AG04450 (cell line): Measurements from ENCODE around the gene LAYN. TPM values are rescaled to one million over a fixed set of nuclear protein-coding genes. Genes with fewer than 3 reads are reported as not detected.

ENCODE experiments used
- CTCF ChIA-PET: fragments of 300-600, 350-600 bp; formaldehyde crosslinking; extraction: SDS; loops from one replicate; lab custom pipeline; 2022; ENCODE audit warnings: antibody characterized with exemption, inconsistent platforms; lab: Charles Lee
- POLR2A ChIA-PET: fragments of 350-600 bp; formaldehyde crosslinking; extraction: SDS; loops from one replicate; lab custom pipeline; 2021; ENCODE audit warnings: antibody characterized with exemption, inconsistent platforms; lab: Yijun Ruan, JAX
- DNase-seq: peaks from one replicate; pipeline ENCODE4 v3.0.0-alpha.2; 2011; ENCODE audit warnings: low read depth, low spot score
- H3K27ac ChIP-seq: one replicate; pipeline ENCODE4 v1.5.1; 2012; ENCODE audit warnings: low read depth, low read length, control low read depth
- H3K27me3 ChIP-seq: one replicate; pipeline ENCODE4 v1.6.0; 2012; ENCODE audit warnings: low read length; ENCODE audit not compliant: control insufficient read depth, insufficient read depth
- H3K4me3 ChIP-seq: 2 replicates; pipeline ENCODE4 v1.5.1; 2011; ENCODE audit warnings: mild to moderate bottlenecking, low read depth, low read length, control low read depth
- H3K9me3 ChIP-seq: 2 replicates; pipeline ENCODE4 v1.5.1; 2012; ENCODE audit warnings: low read length; ENCODE audit not compliant: control insufficient read depth, insufficient read depth
- polyA plus RNA-seq: library from polyadenylated mRNA; depleted of rRNA; stranded (reverse); fragments of >200 nt; gene quantifications from 2 replicates; pipeline ENCODE4 v1.2.3, GENCODE V29; 2011
- TF ChIP-seq, protein P1 (sequence below): IDR thresholded peaks from 2 replicates; pipeline ENCODE4 v1.5.1; 2011; ENCODE audit warnings: low read depth, low read length, control low read depth, inconsistent platforms

Gene LAYN
- polyA plus RNA-seq, 1 experiment, result 119 TPM

- ChIA-PET CTCF (no interaction called here), POLR2A (no interaction called here)
- no peak overlapping the region for H3K27ac ChIP-seq
- DNase-seq, result no peak
- H3K27me3 ChIP-seq, result no peaks in the 10 kb centered on the region
- no peak overlapping the region for H3K4me3 ChIP-seq
- TF ChIP-seq, protein P1, sequence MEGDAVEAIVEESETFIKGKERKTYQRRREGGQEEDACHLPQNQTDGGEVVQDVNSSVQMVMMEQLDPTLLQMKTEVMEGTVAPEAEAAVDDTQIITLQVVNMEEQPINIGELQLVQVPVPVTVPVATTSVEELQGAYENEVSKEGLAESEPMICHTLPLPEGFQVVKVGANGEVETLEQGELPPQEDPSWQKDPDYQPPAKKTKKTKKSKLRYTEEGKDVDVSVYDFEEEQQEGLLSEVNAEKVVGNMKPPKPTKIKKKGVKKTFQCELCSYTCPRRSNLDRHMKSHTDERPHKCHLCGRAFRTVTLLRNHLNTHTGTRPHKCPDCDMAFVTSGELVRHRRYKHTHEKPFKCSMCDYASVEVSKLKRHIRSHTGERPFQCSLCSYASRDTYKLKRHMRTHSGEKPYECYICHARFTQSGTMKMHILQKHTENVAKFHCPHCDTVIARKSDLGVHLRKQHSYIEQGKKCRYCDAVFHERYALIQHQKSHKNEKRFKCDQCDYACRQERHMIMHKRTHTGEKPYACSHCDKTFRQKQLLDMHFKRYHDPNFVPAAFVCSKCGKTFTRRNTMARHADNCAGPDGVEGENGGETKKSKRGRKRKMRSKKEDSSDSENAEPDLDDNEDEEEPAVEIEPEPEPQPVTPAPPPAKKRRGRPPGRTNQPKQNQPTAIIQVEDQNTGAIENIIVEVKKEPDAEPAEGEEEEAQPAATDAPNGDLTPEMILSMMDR, result no peak
- H3K9me3 ChIP-seq, result no peaks in the 10 kb centered on the region
Measured at GRCh38 chr11:111502611-111503010, 37.9 kb upstream of the LAYN start.

- Histone ChIP-seq H3K4me3 (no peak overlapping the region), H3K27ac (no peak overlapping the region), H3K9me3 (no peaks in the 10 kb centered on the region), H3K27me3 (no peaks in the 10 kb centered on the region)
- TF ChIP-seq, protein P1, result no peak
- CTCF ChIA-PET, result no interaction called here
- POLR2A ChIA-PET, result no interaction called here
- no peak for DNase-seq
Measured at GRCh38 chr11:111510311-111510710, 30.2 kb upstream of the LAYN start.

DNA sequence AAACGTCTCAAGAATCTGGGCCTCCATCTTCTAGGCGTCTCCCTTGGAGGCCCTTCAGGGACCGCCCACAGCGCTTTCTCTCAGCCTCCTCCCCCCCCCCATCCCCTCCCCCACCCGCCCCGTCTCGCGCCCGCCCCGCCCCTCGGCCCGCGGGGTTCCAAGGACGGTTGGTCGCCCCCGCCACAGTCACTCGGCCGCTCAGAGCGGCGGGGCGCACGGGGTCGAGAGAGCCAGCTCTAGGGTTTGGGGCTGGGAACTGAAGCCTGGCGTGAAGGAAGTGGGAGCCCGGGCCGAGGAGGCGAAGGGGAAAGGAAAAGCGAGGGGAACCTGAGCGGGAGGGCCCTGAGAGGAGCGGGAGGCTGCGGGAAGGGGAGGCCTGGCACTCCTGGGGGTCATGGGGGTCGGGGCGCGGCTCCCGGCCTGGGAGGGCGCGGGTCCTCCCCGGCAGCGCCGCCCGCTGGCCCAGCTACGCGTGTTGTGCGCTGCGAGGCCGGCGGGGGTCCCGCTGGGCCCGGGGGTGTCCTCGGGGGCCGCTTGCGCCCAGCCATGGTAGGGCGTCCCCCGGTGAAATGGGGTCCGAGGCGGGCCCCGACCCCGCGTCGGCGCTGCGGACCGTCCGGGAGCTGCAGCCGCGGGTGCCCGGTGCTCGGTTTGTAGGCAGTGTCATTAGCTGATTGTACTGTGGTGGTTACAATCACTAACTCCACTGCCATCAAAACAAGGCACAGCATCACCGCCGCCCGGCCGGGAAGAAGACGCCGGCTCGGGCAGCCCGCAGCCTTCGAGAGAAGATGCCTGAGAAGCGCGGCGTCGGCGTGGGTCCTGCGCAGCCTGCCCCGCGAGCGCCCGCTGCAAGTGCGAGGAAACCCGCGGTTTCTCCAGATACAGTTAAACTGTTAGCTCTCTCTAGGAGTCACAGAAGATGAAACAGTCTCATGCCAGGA is 28.0 kb upstream of the LAYN start, which contains the start of gene BTG4:
BTG4 (minus strand) TSS at position 91 of the 944 bp plus-strand sequence. CDS start 13,610 bp downstream, outside the sequence.
- DNase-seq, result no peak
- Histone ChIP-seq H3K27me3 (no peaks in the 10 kb centered on the region), H3K27ac (no peak within 1 kb of the TSS), H3K4me3 (peak within 1 kb of the TSS; percentile 47), H3K9me3 (no peaks in the 10 kb centered on the region)
- ChIA-PET POLR2A (interaction anchor here (0.6 to 1.4 kb wide), 2 partner anchors 28 to 52 kb away, joined by 3 to 5 read pairs; partner anchors contain the start of gene LAYN), CTCF (interaction anchor here (1.1 to 1.6 kb wide), 2 partner anchors 58 to 230 kb away, joined by 3 to 4 read pairs; no protein-coding TSS in a partner anchor)
- TF ChIP-seq, protein P1, result 0 out of 2 replicates have a peak, but pooled peaks have one; percentile 1

GRCh38 chr11:111513240-111513605 is 27.3 kb upstream of the LAYN start:
- ChIA-PET CTCF (interaction anchor here (1.1 to 1.6 kb wide), 2 partner anchors 58 to 231 kb away, joined by 3 to 4 read pairs; no protein-coding TSS in a partner anchor), POLR2A (interaction anchor here (1.4 kb wide), 1 partner anchor 27 kb away, joined by 3 read pairs; the partner anchor contains the start of gene LAYN)
- DNase-seq, result no peak
- no peak overlapping the region; the same call in 1 of the 2 replicates for H3K4me3 ChIP-seq
- H3K27ac ChIP-seq, result no peak overlapping the region
- H3K9me3 ChIP-seq, result no peaks in the 10 kb centered on the region
- no peaks in the 10 kb centered on the region for H3K27me3 ChIP-seq
- TF ChIP-seq, protein P1, result no peak
